GM18499 (cell line): ENCODE data around the gene ISG20.

Experiments used
- ATAC-seq: cut with Tn5 transposase; IDR thresholded peaks from one replicate; pipeline ENCODE4 v1.9.1; 2021; ENCODE audit warnings: moderate number of reproducible peaks; ENCODE audit not compliant: insufficient read depth, unreplicated experiment

ISG20 gene

GRCh38 chr15:88651971-88652370 is 13.2 kb downstream of the ISG20 start:
- no peak for ATAC-seq

GRCh38 chr15:88652456-88653199 is 13.8 kb downstream of the ISG20 start:
- ATAC-seq, result no peak

- ATAC-seq, result no peak
Observed at GRCh38 chr15:88653200-88654064, 14.6 kb downstream of the ISG20 start.

- no peak for ATAC-seq
Observed at GRCh38 chr15:88654430-88655102, 15.8 kb downstream of the ISG20 start.

GRCh38 chr15:88655103-88655553 is 16.3 kb downstream of the ISG20 start:
- no peak for ATAC-seq

- ATAC-seq, result no peak
Observed at GRCh38 chr15:88655800-88656488, 17.1 kb downstream of the ISG20 start.

GRCh38 chr15:88656760-88657221 is 18.0 kb downstream of the ISG20 start:
- peak; percentile 88 for ATAC-seq

GRCh38 chr15:88657326-88658069 is 18.7 kb downstream of the ISG20 start:
- no peak for ATAC-seq

- ATAC-seq, result no peak
Observed at GRCh38 chr15:88658070-88658965, 19.5 kb downstream of the ISG20 start.

- ATAC-seq, result no peak
Observed at GRCh38 chr15:88658972-88659931, 20.4 kb downstream of the ISG20 start.

- ATAC-seq, result no peak
Observed at GRCh38 chr15:88661041-88661700, 22.4 kb downstream of the ISG20 start.

GRCh38 chr15:88661761-88662556 is 23.1 kb downstream of the ISG20 start:
- ATAC-seq, result no peak

GRCh38 chr15:88663141-88663621 is 24.4 kb downstream of the ISG20 start:
- ATAC-seq, result no peak

GRCh38 chr15:88664151-88664778 is 25.4 kb downstream of the ISG20 start:
- ATAC-seq, result no peak

GRCh38 chr15:88674661-88675060 is 35.8 kb downstream of the ISG20 start:
- no peak for ATAC-seq
